Parathyroid adenoma (tissue), 2 donors: Measurements from ENCODE around the gene MET.

Source experiments
- H2AFZ ChIP-seq: fragments of 300-600 bp; sonication (generic); one replicate; pipeline ENCODE4 v1.7.0; 2017; ENCODE audit warnings: antibody characterized with exemption, mild to moderate bottlenecking
- H3K27ac ChIP-seq: fragments of 300-600 bp; sonication (generic); one replicate; pipeline ENCODE4 v1.7.0; 2017
- H3K27me3 ChIP-seq: fragments of 300-600 bp; sonication (generic); one replicate; pipeline ENCODE4 v1.7.0; 2017; ENCODE audit warnings: low read length; ENCODE audit not compliant: control insufficient read depth, insufficient read depth
- H3K36me3 ChIP-seq: fragments of 300-600 bp; sonication (generic); one replicate; pipeline ENCODE4 v1.7.0; 2017; ENCODE audit warnings: low read length; ENCODE audit not compliant: control insufficient read depth, insufficient read depth
- H3K4me1 ChIP-seq: fragments of 300-600 bp; sonication (generic); one replicate; pipeline ENCODE4 v1.7.0; 2017; ENCODE audit warnings: control low read depth
- H3K4me2 ChIP-seq: fragments of 300-600 bp; sonication (generic); one replicate; pipeline ENCODE4 v1.7.0; 2017; ENCODE audit warnings: low read length
- H3K4me3 ChIP-seq: fragments of 300-600 bp; sonication (generic); one replicate; pipeline ENCODE4 v1.7.0; 2017; ENCODE audit warnings: low read depth, low read length
- H3K79me2 ChIP-seq: fragments of 300-600 bp; sonication (generic); one replicate; pipeline ENCODE4 v1.7.0; 2017; ENCODE audit warnings: control low read depth
- H3K9ac ChIP-seq: fragments of 300-600 bp; sonication (generic); one replicate; pipeline ENCODE4 v1.7.0; 2017; ENCODE audit warnings: mild to moderate bottlenecking
- H3K9me3 ChIP-seq: fragments of 300-600 bp; sonication (generic); one replicate; pipeline ENCODE4 v1.7.0; 2017; ENCODE audit warnings: low read length; ENCODE audit not compliant: control insufficient read depth
- TF ChIP-seq, protein P1 (sequence below): fragments of 300-600 bp; sonication (generic); IDR thresholded peaks from one replicate; pipeline ENCODE4 v1.7.0; 2017; ENCODE audit warnings: antibody characterized with exemption, mild to moderate bottlenecking
- donor health status: primary hyperparathyroidism.

The MET gene

DNA sequence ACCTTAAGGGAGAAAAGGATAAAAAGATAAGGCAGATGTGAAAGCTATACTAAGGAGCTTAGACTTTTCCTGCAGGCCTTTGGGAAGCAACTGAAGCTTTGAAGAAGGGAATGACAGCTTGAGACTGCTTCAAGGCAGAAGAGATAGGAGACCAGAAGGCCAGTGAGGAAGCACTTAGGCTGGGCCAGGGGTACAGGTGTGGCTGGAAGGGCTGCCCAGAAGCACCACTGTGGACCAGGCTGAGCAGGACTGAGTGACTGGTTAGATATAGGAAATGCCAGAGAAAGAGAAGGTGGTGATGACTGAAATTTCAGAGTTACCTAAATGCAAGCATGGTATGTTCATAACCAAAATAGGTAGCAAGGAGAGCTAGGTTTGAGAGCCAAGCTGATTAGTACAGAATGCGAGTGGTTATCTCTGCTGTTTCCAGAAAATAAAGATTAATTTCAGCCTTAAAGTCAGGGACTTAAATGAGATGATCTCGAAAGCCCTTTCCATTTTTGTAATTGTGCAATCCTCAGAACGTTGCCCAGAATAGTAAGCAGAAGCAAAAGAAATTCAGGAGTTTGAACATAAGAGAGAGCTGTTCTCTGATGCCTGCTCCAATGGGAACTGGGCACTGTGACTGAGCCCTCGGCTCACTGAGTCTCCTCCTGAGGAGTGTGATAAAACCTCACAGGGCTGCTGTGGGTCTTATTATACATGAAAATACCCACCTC, 54.9 kb downstream of the MET start:
- Histone ChIP-seq H3K9ac (no peak overlapping the region), H3K27ac (no peak overlapping the region), H3K36me3 (no peaks in the 10 kb centered on the region), H3K4me1 (no peaks in the 10 kb centered on the region), H3K79me2 (no peaks in the 10 kb centered on the region), H3K4me3 (no peak overlapping the region), H2AFZ (no peak overlapping the region), H3K9me3 (no peaks in the 10 kb centered on the region), H3K27me3 (no peaks in the 10 kb centered on the region), H3K4me2 (no peak overlapping the region)
- TF ChIP-seq, protein P1, sequence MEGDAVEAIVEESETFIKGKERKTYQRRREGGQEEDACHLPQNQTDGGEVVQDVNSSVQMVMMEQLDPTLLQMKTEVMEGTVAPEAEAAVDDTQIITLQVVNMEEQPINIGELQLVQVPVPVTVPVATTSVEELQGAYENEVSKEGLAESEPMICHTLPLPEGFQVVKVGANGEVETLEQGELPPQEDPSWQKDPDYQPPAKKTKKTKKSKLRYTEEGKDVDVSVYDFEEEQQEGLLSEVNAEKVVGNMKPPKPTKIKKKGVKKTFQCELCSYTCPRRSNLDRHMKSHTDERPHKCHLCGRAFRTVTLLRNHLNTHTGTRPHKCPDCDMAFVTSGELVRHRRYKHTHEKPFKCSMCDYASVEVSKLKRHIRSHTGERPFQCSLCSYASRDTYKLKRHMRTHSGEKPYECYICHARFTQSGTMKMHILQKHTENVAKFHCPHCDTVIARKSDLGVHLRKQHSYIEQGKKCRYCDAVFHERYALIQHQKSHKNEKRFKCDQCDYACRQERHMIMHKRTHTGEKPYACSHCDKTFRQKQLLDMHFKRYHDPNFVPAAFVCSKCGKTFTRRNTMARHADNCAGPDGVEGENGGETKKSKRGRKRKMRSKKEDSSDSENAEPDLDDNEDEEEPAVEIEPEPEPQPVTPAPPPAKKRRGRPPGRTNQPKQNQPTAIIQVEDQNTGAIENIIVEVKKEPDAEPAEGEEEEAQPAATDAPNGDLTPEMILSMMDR: no peak

DNA sequence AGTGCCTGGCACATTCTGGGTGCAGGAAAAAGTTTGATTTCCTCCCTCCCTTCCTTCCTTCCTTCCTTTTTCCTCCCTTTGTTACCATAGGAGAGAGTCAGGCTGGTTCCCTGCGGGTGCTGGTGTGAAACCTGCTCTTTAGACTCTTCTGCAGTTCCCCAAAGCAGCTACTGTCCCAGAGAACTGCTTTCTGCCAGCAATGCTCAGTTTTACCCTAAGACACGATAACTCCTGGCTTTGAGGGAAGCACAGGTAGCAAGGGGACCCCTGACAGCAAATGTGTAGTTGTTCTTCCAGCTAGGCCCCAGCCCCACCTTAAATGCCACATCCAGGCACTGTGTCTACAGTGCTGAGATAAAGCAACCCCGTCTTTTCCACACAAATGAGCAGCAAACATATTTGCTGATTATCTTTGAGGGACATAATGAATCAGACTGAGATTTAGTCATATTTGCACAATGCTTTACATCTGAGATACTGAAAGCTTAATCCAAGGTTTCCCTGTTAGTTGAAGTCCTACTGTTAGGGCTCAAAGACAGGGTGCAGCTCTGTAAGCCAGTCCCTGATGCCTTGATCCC, 55.5 kb downstream of the MET start:
- Histone ChIP-seq H3K4me2 (no peak overlapping the region), H3K36me3 (no peaks in the 10 kb centered on the region), H3K9ac (no peak overlapping the region), H3K9me3 (no peaks in the 10 kb centered on the region), H3K27ac (no peak overlapping the region), H3K79me2 (no peaks in the 10 kb centered on the region), H3K27me3 (no peaks in the 10 kb centered on the region), H2AFZ (no peak overlapping the region), H3K4me1 (no peaks in the 10 kb centered on the region), H3K4me3 (no peak overlapping the region)
- TF ChIP-seq, protein P1: no peak

DNA sequence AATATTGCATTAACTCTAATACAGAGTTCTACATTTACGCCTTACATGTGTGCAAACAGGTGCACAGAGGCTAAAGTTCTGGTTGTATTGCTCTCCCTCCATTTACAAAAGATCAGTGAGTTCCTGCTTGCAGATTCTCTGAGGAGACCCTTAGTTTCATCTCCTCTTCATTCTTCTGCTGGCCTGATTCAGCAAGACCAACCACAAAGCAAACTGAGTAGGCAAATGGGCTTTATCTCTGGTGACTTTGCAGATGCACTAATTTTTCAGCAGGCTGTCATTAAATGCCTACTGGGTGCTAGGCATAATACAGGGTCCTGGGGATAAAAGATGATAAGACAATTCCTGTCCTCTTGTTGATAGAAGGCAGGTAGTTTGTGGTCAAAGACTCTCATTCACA, 56.4 kb downstream of the MET start:
- no peaks in the 10 kb centered on the region for H3K36me3 ChIP-seq
- no peak overlapping the region for H3K27ac ChIP-seq
- no peaks in the 10 kb centered on the region for H3K79me2 ChIP-seq
- H3K9ac ChIP-seq: no peak overlapping the region
- no peak overlapping the region for H3K4me3 ChIP-seq
- no peak overlapping the region for H2AFZ ChIP-seq
- no peaks in the 10 kb centered on the region for H3K4me1 ChIP-seq
- no peaks in the 10 kb centered on the region for H3K9me3 ChIP-seq
- H3K4me2 ChIP-seq: no peak overlapping the region
- no peaks in the 10 kb centered on the region for H3K27me3 ChIP-seq
- TF ChIP-seq, protein P1: no peak

DNA sequence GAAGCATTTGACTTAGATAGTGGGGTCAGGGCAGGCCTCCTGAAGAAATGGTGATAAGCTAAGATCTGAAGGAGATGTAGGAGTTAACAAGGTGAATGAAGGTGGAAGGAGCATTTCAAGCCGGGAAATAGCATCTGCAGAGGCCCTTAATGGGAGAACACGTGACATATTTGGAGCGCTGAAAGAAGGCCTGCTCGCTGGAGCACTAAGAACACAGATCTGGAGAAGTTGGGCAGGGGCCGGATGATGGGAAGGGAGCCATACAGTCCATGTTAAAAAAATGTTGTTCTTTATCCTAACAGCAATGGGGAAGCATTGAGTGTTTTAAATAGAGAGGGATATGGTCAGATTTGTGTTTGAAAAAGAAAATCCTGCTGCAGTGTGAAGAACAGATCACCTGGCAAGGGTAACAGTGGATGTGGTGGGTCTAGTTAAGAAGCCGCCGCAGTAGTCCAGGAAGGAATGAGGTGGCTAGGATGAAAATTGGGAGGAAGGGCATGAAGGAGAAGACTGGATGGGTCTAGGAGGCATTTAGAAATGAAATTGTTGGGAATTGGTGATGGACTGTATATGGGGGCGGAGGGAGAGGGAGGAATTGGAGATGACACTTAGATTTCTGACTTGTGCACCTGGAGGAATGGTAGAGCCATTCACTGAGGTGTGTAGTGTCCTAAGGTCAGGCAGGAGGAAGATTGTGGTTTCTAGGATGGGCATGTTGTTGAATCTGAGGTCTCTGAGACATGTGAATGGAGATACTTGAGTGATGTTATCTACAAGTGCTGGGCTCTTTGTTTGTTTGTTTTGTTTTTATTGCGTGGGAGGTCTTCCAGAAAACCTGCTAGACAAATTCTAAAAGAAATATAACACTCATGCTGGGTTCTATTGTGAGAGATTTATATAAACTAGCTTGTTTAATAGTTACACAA, 58.4 kb downstream of the MET start:
- H3K36me3 ChIP-seq: no peaks in the 10 kb centered on the region
- H3K9ac ChIP-seq: no peak overlapping the region
- H3K4me2 ChIP-seq: no peak overlapping the region
- H3K27ac ChIP-seq: no peak overlapping the region
- TF ChIP-seq, protein P1: no peak
- no peaks in the 10 kb centered on the region for H3K9me3 ChIP-seq
- no peak overlapping the region for H2AFZ ChIP-seq
- no peak overlapping the region for H3K4me3 ChIP-seq
- H3K27me3 ChIP-seq: no peaks in the 10 kb centered on the region
- no peaks in the 10 kb centered on the region for H3K79me2 ChIP-seq
- no peaks in the 10 kb centered on the region for H3K4me1 ChIP-seq
